ENCODE measurements around the gene HECTD4.

DNA sequence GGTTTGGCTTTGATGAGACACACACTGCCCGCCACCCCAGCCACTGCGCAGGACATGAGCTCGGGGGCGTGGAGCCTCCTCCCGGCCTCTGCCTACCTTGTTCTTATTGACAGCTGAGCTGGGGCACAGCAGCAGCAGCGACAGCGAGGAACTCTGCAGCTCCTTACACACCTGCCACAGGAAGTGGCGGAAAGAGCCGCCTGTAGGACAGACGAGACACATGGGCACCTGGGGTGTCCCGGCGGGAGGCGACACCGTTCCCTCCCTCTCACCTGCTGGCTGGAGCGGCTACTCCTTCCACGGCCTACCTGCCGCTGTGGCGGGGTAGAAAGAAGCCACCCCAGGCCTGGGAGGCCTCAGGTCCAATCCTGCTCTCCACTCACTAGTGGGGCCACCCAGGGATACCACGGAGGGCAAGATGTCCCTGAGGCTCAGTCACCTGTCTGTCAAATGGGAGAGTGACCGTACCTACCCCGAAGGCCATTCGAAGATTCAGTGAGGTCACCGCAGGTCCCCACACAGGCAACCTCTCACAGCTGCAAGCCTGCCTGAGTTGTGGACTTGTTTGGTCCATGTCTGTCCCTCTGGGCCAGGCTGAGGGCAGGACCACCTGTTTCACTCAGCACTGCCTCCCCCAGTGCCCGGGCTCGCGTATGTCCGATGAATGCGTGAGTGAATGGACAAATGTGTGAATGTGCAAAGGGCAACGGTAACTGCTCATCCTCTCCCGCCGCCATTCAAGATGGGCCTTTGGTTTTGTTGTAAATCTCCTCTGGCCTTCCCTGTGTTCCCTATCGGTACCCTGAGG, 214.3 kb downstream of the HECTD4 start:
- TF ChIP-seq, protein P1, sequence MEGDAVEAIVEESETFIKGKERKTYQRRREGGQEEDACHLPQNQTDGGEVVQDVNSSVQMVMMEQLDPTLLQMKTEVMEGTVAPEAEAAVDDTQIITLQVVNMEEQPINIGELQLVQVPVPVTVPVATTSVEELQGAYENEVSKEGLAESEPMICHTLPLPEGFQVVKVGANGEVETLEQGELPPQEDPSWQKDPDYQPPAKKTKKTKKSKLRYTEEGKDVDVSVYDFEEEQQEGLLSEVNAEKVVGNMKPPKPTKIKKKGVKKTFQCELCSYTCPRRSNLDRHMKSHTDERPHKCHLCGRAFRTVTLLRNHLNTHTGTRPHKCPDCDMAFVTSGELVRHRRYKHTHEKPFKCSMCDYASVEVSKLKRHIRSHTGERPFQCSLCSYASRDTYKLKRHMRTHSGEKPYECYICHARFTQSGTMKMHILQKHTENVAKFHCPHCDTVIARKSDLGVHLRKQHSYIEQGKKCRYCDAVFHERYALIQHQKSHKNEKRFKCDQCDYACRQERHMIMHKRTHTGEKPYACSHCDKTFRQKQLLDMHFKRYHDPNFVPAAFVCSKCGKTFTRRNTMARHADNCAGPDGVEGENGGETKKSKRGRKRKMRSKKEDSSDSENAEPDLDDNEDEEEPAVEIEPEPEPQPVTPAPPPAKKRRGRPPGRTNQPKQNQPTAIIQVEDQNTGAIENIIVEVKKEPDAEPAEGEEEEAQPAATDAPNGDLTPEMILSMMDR (IDR thresholded peaks at IDR 0.05) = no peak
- TF ChIP-seq POLR2A (IDR thresholded peaks at IDR 0.05) = no peak

Data from body of pancreas (tissue), 4 donors.